H1 (cell line): ENCODE measurements around the gene SDR39U1. TPM values are rescaled to one million over a fixed set of nuclear protein-coding genes. Genes with fewer than 3 reads are reported as not detected.
A peak's percentile ranks its signal among the peaks of the same experiment; 100 is the strongest.

ENCODE experiments used
- CTCF ChIA-PET: fragments of 300-600 bp; sonication (Branson Sonifier 250); formaldehyde crosslinking; loops from one replicate; lab custom pipeline; 2021; ENCODE audit not compliant: partially characterized antibody; lab: Charles Lee
- POLR2A ChIA-PET: fragments of 300-600 bp; sonication (Branson Sonifier 250); formaldehyde crosslinking; loops from one replicate; lab custom pipeline; 2021; ENCODE audit warnings: inconsistent platforms; ENCODE audit not compliant: partially characterized antibody; lab: Charles Lee
- DNase-seq, 2 experiments: peaks; one replicate each; pipeline versions ENCODE4 v3.0.0 to v3.0.0-alpha.2; 2010 to 2022; ENCODE audit warnings: low spot score in 2 of 2, low read depth in 1 of 2, mixed read lengths in 1 of 2
- FAIRE-seq: peaks from 2 replicates; lab custom pipeline; 2011; peaks lifted over from hg19 to GRCh38; lab: Jason Lieb, UNC
- H2AFZ ChIP-seq: 2 replicates; pipeline ENCODE4 v1.8.1; 2012; ENCODE audit warnings: low read length, inconsistent platforms
- H2AK5ac ChIP-seq: 2 replicates; pipeline ENCODE4 v1.6.1; 2013; ENCODE audit warnings: low read depth, low read length
- H2BK120ac ChIP-seq: replicated peaks from 2 replicates; pipeline ENCODE3; 2013; ENCODE audit warnings: low read depth, low read length, inconsistent platforms
- H2BK12ac ChIP-seq: 2 replicates; pipeline ENCODE4 v1.6.1; 2013; ENCODE audit warnings: low read depth, low read length
- H2BK15ac ChIP-seq: 2 replicates; pipeline ENCODE4 v1.6.1; 2013; ENCODE audit warnings: low read length
- H2BK20ac ChIP-seq: 2 replicates; pipeline ENCODE4 v1.6.1; 2013; ENCODE audit warnings: low read length
- H2BK5ac ChIP-seq: 2 replicates; pipeline ENCODE4 v1.6.1; 2013; ENCODE audit warnings: low read depth, low read length
- H3K14ac ChIP-seq: 2 replicates; pipeline ENCODE4 v1.6.1; 2013; ENCODE audit warnings: inconsistent platforms; ENCODE audit not compliant: insufficient read length
- H3K18ac ChIP-seq: 2 replicates; pipeline ENCODE4 v1.6.1; 2013; ENCODE audit warnings: low read length; ENCODE audit errors: extremely low read depth
- H3K23ac ChIP-seq: 2 replicates; pipeline ENCODE4 v1.6.1; 2013; ENCODE audit warnings: inconsistent platforms; ENCODE audit not compliant: insufficient read length
- H3K23me2 ChIP-seq: 2 replicates; pipeline ENCODE4 v1.6.1; 2013; ENCODE audit warnings: low read depth, low read length
- H3K27ac ChIP-seq: 2 replicates; pipeline ENCODE4 v1.6.1; 2011; ENCODE audit warnings: low read depth, low read length, inconsistent platforms
- H3K27me3 ChIP-seq, 4 experiments: replicated peaks in 1 of 4; 1 replicate in 1 of 4; 2 replicates in 3 of 4; pipeline versions ENCODE4 v1.6.1 to v1.8.1; 2011 to 2013; ENCODE audit warnings: low read length in 3 of 4, mild to moderate bottlenecking in 3 of 4, inconsistent platforms in 2 of 4, mixed read lengths in 2 of 4, moderate library complexity in 1 of 4; ENCODE audit not compliant: control insufficient read depth in 3 of 4, insufficient read depth in 3 of 4; ENCODE audit errors: extremely low read depth in 1 of 4
- H3K36me3 ChIP-seq, 4 experiments: 2 replicates each; pipeline versions ENCODE4 v1.6.1 to v1.8.1; 2011 to 2013; ENCODE audit warnings: mild to moderate bottlenecking in 4 of 4, low read length in 3 of 4, moderate library complexity in 2 of 4, control low read depth in 1 of 4, inconsistent platforms in 1 of 4; ENCODE audit not compliant: insufficient read depth in 4 of 4, control insufficient read depth in 2 of 4
- H3K4ac ChIP-seq: replicated peaks from 2 replicates; pipeline ENCODE3; 2013; ENCODE audit warnings: low read length, low read depth, mixed read lengths, inconsistent platforms; ENCODE audit not compliant: insufficient read length
- H3K4me1 ChIP-seq, 4 experiments: replicated peaks in 1 of 4; 1 replicate in 1 of 4; 2 replicates in 3 of 4; pipeline versions ENCODE4 v1.6.1 to v1.8.1; 2011 to 2013; ENCODE audit warnings: low read length in 3 of 4, inconsistent platforms in 2 of 4, mixed read lengths in 1 of 4; ENCODE audit not compliant: insufficient read depth in 4 of 4, control insufficient read depth in 3 of 4
- H3K4me2 ChIP-seq, 2 experiments: 2 replicates each; pipeline versions ENCODE4 v1.6.1 to v1.8.1; 2011 to 2013; ENCODE audit warnings: low read depth in 2 of 2, low read length in 2 of 2, control low read depth in 1 of 2, inconsistent platforms in 1 of 2, mild to moderate bottlenecking in 1 of 2; ENCODE audit not compliant: insufficient read depth in 1 of 2
- H3K4me3 ChIP-seq, 4 experiments: fragments of 200-600, 300-600 bp in 1 of 4; sonication (generic), shearing (Covaris generic), sonication (Bioruptor Twin) in 1 of 4; 2 replicates each; pipeline versions ENCODE4 v1.5.1 to v1.8.1; 2011 to 2016; ENCODE audit warnings: low read length in 4 of 4, low read depth in 3 of 4, control low read depth in 2 of 4, inconsistent platforms in 2 of 4, mild to moderate bottlenecking in 2 of 4, mixed read lengths in 1 of 4, moderate library complexity in 1 of 4; ENCODE audit not compliant: insufficient read depth in 2 of 4; ENCODE audit errors: extremely low read depth in 1 of 4
- H3K56ac ChIP-seq: replicated peaks from 2 replicates; pipeline ENCODE3; 2013; ENCODE audit warnings: low read depth, mild to moderate bottlenecking, mixed read lengths, low read length, inconsistent platforms; ENCODE audit not compliant: insufficient read length
- H3K79me1 ChIP-seq: 2 replicates; pipeline ENCODE4 v1.6.1; 2013; ENCODE audit warnings: low read depth, low read length, control low read depth
- H3K79me2 ChIP-seq, 2 experiments: 2 replicates each; pipeline versions ENCODE4 v1.6.1 to v1.8.1; 2012 to 2013; ENCODE audit warnings: low read length in 2 of 2, mild to moderate bottlenecking in 2 of 2, inconsistent platforms in 1 of 2; ENCODE audit not compliant: insufficient read depth in 2 of 2, control insufficient read depth in 1 of 2
- H3K9ac ChIP-seq, 4 experiments: replicated peaks in 1 of 4; 1 replicate in 1 of 4; 2 replicates in 3 of 4; pipeline versions ENCODE4 v1.6.1 to v1.8.1; 2011 to 2013; ENCODE audit warnings: low read depth in 3 of 4, low read length in 3 of 4, control low read depth in 2 of 4, mild to moderate bottlenecking in 2 of 4, moderate library complexity in 2 of 4, inconsistent platforms in 1 of 4; ENCODE audit errors: extremely low read depth in 1 of 4
- H3K9me3 ChIP-seq, 2 experiments: 2 replicates each; pipeline versions ENCODE4 v1.6.1 to v1.8.1; 2012 to 2013; ENCODE audit warnings: mild to moderate bottlenecking in 2 of 2, moderate library complexity in 2 of 2, control low read depth in 1 of 2, inconsistent platforms in 1 of 2, low read depth in 1 of 2, low read length in 1 of 2, mixed read lengths in 1 of 2; ENCODE audit not compliant: insufficient read depth in 2 of 2
- H4K20me1 ChIP-seq, 2 experiments: replicated peaks in 1 of 2; 2 replicates each; pipeline versions ENCODE3 to v1.8.1; 2011 to 2013; ENCODE audit warnings: inconsistent platforms in 2 of 2, low read length in 2 of 2, mild to moderate bottlenecking in 1 of 2; ENCODE audit not compliant: insufficient read depth in 2 of 2, control insufficient read depth in 1 of 2
- H4K5ac ChIP-seq: 2 replicates; pipeline ENCODE4 v1.6.1; 2013; ENCODE audit warnings: low read length, low read depth, mixed read lengths, inconsistent platforms; ENCODE audit not compliant: insufficient read length
- H4K8ac ChIP-seq: 2 replicates; pipeline ENCODE4 v1.8.0; 2013; ENCODE audit warnings: mild to moderate bottlenecking, moderate library complexity, low read length, inconsistent platforms; ENCODE audit not compliant: insufficient read depth; ENCODE audit errors: extremely low read depth
- H4K91ac ChIP-seq: replicated peaks from 2 replicates; pipeline ENCODE3; 2013; ENCODE audit warnings: low read length, mixed read lengths, inconsistent platforms; ENCODE audit not compliant: insufficient read length
- ATF3 ChIP-seq: IDR thresholded peaks from 2 replicates; pipeline ENCODE4 v1.6.1; 2011; ENCODE audit warnings: low read depth, mild to moderate bottlenecking, low read length; ENCODE audit not compliant: insufficient read depth
- CTCF ChIP-seq, 3 experiments: IDR thresholded peaks; 1 replicate in 2 of 3; 2 replicates in 1 of 3; pipeline versions ENCODE4 v1.5.1 to v1.6.1; 2011; ENCODE audit warnings: low read length in 3 of 3, mild to moderate bottlenecking in 3 of 3, inconsistent platforms in 2 of 3, low read depth in 1 of 3, moderate library complexity in 1 of 3; ENCODE audit not compliant: insufficient read depth in 1 of 3; ENCODE audit errors: control extremely low read depth in 1 of 3
- GABPA ChIP-seq: IDR thresholded peaks from 2 replicates; pipeline ENCODE4 v1.6.1; 2011; ENCODE audit warnings: mild to moderate bottlenecking, low read length, moderate library complexity, borderline replicate concordance; ENCODE audit not compliant: insufficient read depth
- KDM4A ChIP-seq: IDR thresholded peaks from one replicate; pipeline ENCODE4 v1.7.1; 2012; ENCODE audit warnings: low read depth, mild to moderate bottlenecking, moderate library complexity, low read length, inconsistent platforms; ENCODE audit not compliant: severe bottlenecking
- KDM5A ChIP-seq: fragments of 200-600 bp; IDR thresholded peaks from 2 replicates; pipeline ENCODE4 v1.7.1; 2012; ENCODE audit warnings: mild to moderate bottlenecking, low read length, inconsistent platforms, mixed read lengths
- PHF8 ChIP-seq: fragments of 200-600 bp; sonication (generic); conservative IDR thresholded peaks from 2 replicates; pipeline ENCODE4 v1.7.1; 2012; ENCODE audit warnings: low read depth, mild to moderate bottlenecking, inconsistent platforms, low read length, moderate library complexity
- SP4 ChIP-seq: IDR thresholded peaks from 2 replicates; pipeline ENCODE4 v1.6.1; 2012; ENCODE audit warnings: low read length, inconsistent platforms
- WGBS, 2 experiments: shearing (Covaris generic) in 1 of 2; methylation state at CpG; one replicate each; pipeline versions ENCODE4 v1.1.6 to v1.1.7; 2013 to 2015; ENCODE audit warnings: low lambda C conversion rate in 2 of 2, mixed read lengths in 2 of 2, inconsistent platforms in 1 of 2, low coverage in 1 of 2, missing lambda C conversion rate in 1 of 2; ENCODE audit not compliant: insufficient replicate concordance in 2 of 2, insufficient coverage in 1 of 2, insufficient read length in 1 of 2; ENCODE audit errors: extremely low coverage in 1 of 2, missing lambda C conversion rate in 1 of 2; 5-methylcytosine and 5-hydroxymethylcytosine counted together
- polyA plus RNA-seq, 7 experiments: library from polyadenylated mRNA; depleted of rRNA in 3 of 7; stranded (reverse) in 5 of 7; unstranded in 2 of 7; fragments of >200 nt in 5 of 7; fragments of 200-250 nt in 2 of 7; gene quantifications; 1 replicate in 5 of 7; 2 replicates in 1 of 7; 4 replicates in 1 of 7; pipeline versions ENCODE4 v1.2.1 to v1.2.3, GENCODE V29; 2011 to 2013; ENCODE audit warnings: missing spikeins in 2 of 7, mixed read lengths in 2 of 7
- total RNA-seq: library from RNA; stranded (reverse); fragmentation: NEBNext Ultra II Directional; extraction: Animal tissue kit (Norgen Biotek cat#: 25700); gene quantifications from 2 replicates; pipeline ENCODE4 v1.2.1, GENCODE V29; 2021

SDR39U1 gene
- total and polyA plus RNA-seq, 2 of the 8 experiments (the other 6 are each of a cell fraction or from before 2014, with no cell fraction given), result 46.7 to 98.8 TPM

- no peak overlapping the region for H2BK120ac ChIP-seq
- peaks cover 10 to 16% (median 12%) of the 10 kb centered on the region in 4 experiments; a peak in 7 of 8 replicates for H3K36me3 ChIP-seq
- H3K23me2 ChIP-seq, result peaks cover 9% of the 10 kb centered on the region
- ChIA-PET CTCF (interaction anchor here (0.7 kb wide), 1 partner anchor 12 kb away, joined by 3 read pairs; no protein-coding TSS in a partner anchor), POLR2A (interaction anchor here (0.7 to 4.5 kb wide), 4 partner anchors 13 to 1319 kb away, joined by 3 to 34 read pairs (median 6); partner anchors contain the start of genes CBLN3 and KHNYN)
- no peak overlapping the region for H3K4ac ChIP-seq
- no peak overlapping the region for H2BK12ac ChIP-seq
- DNase-seq (no peak), FAIRE-seq (no peak)
- no peak overlapping the region for H4K91ac ChIP-seq
- H2BK5ac ChIP-seq, result peak overlapping the region; percentile 18; the same call in 1 of the 2 replicates
- H4K8ac ChIP-seq, result no peak overlapping the region
- 0 out of 2 replicates have a peak overlapping the region, but pooled peaks have one; percentile 29 for H3K27ac ChIP-seq
- H3K9me3 ChIP-seq, result no peaks in the 10 kb centered on the region
- H3K4me2 ChIP-seq, result peak overlapping the region; percentile 76 to 96
- peak overlapping the region; percentile 84 to 95 (median 89) for H3K4me3 ChIP-seq
- H3K56ac ChIP-seq, result no peak overlapping the region
- H3K4me1 ChIP-seq, result no peaks in the 10 kb centered on the region; a peak in 2 of 7 replicates
- H3K9ac ChIP-seq, result peak overlapping the region in 3 of 4 experiments; percentile 26 to 92 (median 91); a peak in 6 of 7 replicates
- H3K18ac ChIP-seq, result 0 out of 2 replicates have a peak overlapping the region, but pooled peaks have one; percentile 63
- H3K14ac ChIP-seq, result no peak overlapping the region
- H2AK5ac ChIP-seq, result no peak overlapping the region
- H3K23ac ChIP-seq, result no peak overlapping the region
- peaks cover 0 to 3% of the 10 kb centered on the region in 2 experiments for H4K20me1 ChIP-seq
- 12% methylated on average over 6 of the region's 7 CpGs; no CpG with 5 or more reads in 1 of the 2 experiments for WGBS, 2 experiments
- TF ChIP-seq PHF8 (peak; percentile 8; the same call in 1 of the 2 replicates), CTCF (IDR thresholded peaks at IDR 0.05; ENCODE audit: control extremely low read depth in 1 of 3, insufficient read depth in 1 of 3, low read depth in 1 of 3, low read length in 3 of 3) (no peak), KDM5A (0 out of 2 replicates have a peak, but pooled peaks have one; percentile 7), GABPA (no peak), KDM4A (no peak), SP4 (no peak), ATF3 (no peak)
- H3K27me3 ChIP-seq, result no peaks in the 10 kb centered on the region
- H2BK15ac ChIP-seq, result no peak overlapping the region
- H2BK20ac ChIP-seq, result no peak overlapping the region
- no peak overlapping the region for H2AFZ ChIP-seq
- no peaks in the 10 kb centered on the region for H3K79me1 ChIP-seq
- no peak overlapping the region for H4K5ac ChIP-seq
- 0 out of 4 replicates have a peak, but pooled peaks cover 0 to 3% of the 10 kb centered on the region in 2 experiments for H3K79me2 ChIP-seq
These were observed 583 bp upstream of the SDR39U1 start for GRCh38 chr14:24443053-24443665.
